ENCODE data around the gene CENPVL3.

DNA sequence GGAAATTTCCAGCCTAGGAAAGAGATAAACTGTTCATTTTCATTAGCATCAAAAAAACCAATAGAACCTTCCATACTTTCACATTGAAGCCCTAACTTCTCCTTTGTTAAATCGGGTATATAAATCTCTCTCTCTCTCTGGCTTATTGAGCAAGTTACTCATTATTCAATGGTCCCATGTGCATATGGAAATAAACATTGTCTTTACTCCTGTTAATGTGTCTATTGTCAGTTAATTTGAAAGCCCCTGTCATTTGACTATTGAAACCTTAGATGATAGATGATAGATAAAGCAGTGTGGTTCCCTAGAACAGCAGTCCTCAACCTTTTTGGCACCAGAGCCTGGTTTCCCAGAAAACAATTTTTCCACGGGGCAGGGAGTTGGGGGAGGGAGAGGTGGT, 46.8 kb downstream of the CENPVL3 start:
- TF ChIP-seq, protein P1, sequence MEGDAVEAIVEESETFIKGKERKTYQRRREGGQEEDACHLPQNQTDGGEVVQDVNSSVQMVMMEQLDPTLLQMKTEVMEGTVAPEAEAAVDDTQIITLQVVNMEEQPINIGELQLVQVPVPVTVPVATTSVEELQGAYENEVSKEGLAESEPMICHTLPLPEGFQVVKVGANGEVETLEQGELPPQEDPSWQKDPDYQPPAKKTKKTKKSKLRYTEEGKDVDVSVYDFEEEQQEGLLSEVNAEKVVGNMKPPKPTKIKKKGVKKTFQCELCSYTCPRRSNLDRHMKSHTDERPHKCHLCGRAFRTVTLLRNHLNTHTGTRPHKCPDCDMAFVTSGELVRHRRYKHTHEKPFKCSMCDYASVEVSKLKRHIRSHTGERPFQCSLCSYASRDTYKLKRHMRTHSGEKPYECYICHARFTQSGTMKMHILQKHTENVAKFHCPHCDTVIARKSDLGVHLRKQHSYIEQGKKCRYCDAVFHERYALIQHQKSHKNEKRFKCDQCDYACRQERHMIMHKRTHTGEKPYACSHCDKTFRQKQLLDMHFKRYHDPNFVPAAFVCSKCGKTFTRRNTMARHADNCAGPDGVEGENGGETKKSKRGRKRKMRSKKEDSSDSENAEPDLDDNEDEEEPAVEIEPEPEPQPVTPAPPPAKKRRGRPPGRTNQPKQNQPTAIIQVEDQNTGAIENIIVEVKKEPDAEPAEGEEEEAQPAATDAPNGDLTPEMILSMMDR (IDR thresholded peaks at IDR 0.05; ENCODE audit: insufficient read depth, low read length, poor library complexity, severe bottlenecking) = no peak
- no peak for TF ChIP-seq EZH2phosphoT487 (conservative IDR thresholded peaks at IDR 0.05; ENCODE audit: low read length)
